Measurements from ENCODE around the gene MPZL3.
A peak's percentile ranks its signal among the peaks of the same experiment; 100 is the strongest.

MPZL3 gene

GRCh38 chr11:118259138-118259537 is 7.0 kb upstream of the MPZL3 start:
- no peak for DNase-seq (ENCODE audit: low read depth in 1 of 2, low spot score in 1 of 2)
- in situ Hi-C loops (cut with HindIII; ENCODE audit: low pct_unique_long_range_greater_than_20kb, low sequenced_read_pairs): no loop called here
- TF ChIP-seq JUND (IDR thresholded peaks at IDR 0.05; ENCODE audit: low read depth): no peak

GRCh38 chr11:118258410-118258809 is 6.2 kb upstream of the MPZL3 start:
- in situ Hi-C loops (cut with HindIII; ENCODE audit: low pct_unique_long_range_greater_than_20kb, low sequenced_read_pairs): no loop called here
- peak in 1 of 2 experiments; percentile 41 for DNase-seq (ENCODE audit: low read depth in 1 of 2, low spot score in 1 of 2)
- TF ChIP-seq JUND (IDR thresholded peaks at IDR 0.05; ENCODE audit: low read depth): no peak

GRCh38 chr11:118252688-118253087 is 523 bp upstream of the MPZL3 start:
- DNase-seq (ENCODE audit: low read depth in 1 of 2, low spot score in 1 of 2): no peak
- in situ Hi-C loops (cut with HindIII; ENCODE audit: low pct_unique_long_range_greater_than_20kb, low sequenced_read_pairs): no loop called here
- no peak for TF ChIP-seq JUND (IDR thresholded peaks at IDR 0.05; ENCODE audit: low read depth)

GRCh38 chr11:118247041-118247440 is 5.1 kb downstream of the MPZL3 start:
- DNase-seq (ENCODE audit: low read depth in 1 of 2, low spot score in 1 of 2): peak; percentile 39 to 58
- in situ Hi-C loops (cut with HindIII; ENCODE audit: low pct_unique_long_range_greater_than_20kb, low sequenced_read_pairs): no loop called here
- TF ChIP-seq JUND (IDR thresholded peaks at IDR 0.05; ENCODE audit: low read depth): peak; percentile 17; the same call in 1 of the 2 replicates

GRCh38 chr11:118245936-118246562 is 6.1 kb downstream of the MPZL3 start:
- in situ Hi-C loops (cut with HindIII; ENCODE audit: low pct_unique_long_range_greater_than_20kb, low sequenced_read_pairs): no loop called here
- DNase-seq (ENCODE audit: low read depth in 1 of 2, low spot score in 1 of 2): no peak
- TF ChIP-seq JUND (IDR thresholded peaks at IDR 0.05; ENCODE audit: low read depth): no peak

- no peak for TF ChIP-seq JUND (IDR thresholded peaks at IDR 0.05; ENCODE audit: low read depth)
- in situ Hi-C loops (cut with HindIII; ENCODE audit: low pct_unique_long_range_greater_than_20kb, low sequenced_read_pairs): no loop called here
- no peak for DNase-seq (ENCODE audit: low read depth in 1 of 2, low spot score in 1 of 2)
Measured at GRCh38 chr11:118243993-118244762, 8.0 kb downstream of the MPZL3 start.

GRCh38 chr11:118243161-118243560 is 9.0 kb downstream of the MPZL3 start:
- TF ChIP-seq JUND (IDR thresholded peaks at IDR 0.05; ENCODE audit: low read depth): no peak
- in situ Hi-C loops (cut with HindIII; ENCODE audit: low pct_unique_long_range_greater_than_20kb, low sequenced_read_pairs): no loop called here
- no peak for DNase-seq (ENCODE audit: low read depth in 1 of 2, low spot score in 1 of 2)

- in situ Hi-C loops (cut with HindIII; ENCODE audit: low pct_unique_long_range_greater_than_20kb, low sequenced_read_pairs): no loop called here
- no peak for TF ChIP-seq JUND (IDR thresholded peaks at IDR 0.05; ENCODE audit: low read depth)
- DNase-seq (ENCODE audit: low read depth in 1 of 2, low spot score in 1 of 2): no peak
Measured at GRCh38 chr11:118241764-118242098, 10.4 kb downstream of the MPZL3 start.

- peak; percentile 56 to 93 for DNase-seq (ENCODE audit: low read depth in 1 of 2, low spot score in 1 of 2)
- in situ Hi-C loops (cut with HindIII; ENCODE audit: low pct_unique_long_range_greater_than_20kb, low sequenced_read_pairs): no loop called here
Measured at GRCh38 chr11:118240999-118241763, 11.0 kb downstream of the MPZL3 start.

GRCh38 chr11:118239509-118240205 is 12.5 kb downstream of the MPZL3 start:
- DNase-seq (ENCODE audit: low read depth in 1 of 2, low spot score in 1 of 2): no peak
- in situ Hi-C loops (cut with HindIII; ENCODE audit: low pct_unique_long_range_greater_than_20kb, low sequenced_read_pairs): no loop called here
- TF ChIP-seq JUND (IDR thresholded peaks at IDR 0.05; ENCODE audit: low read depth): no peak

More at GRCh38 chr11:118240999-118241763, 11.0 kb downstream of the MPZL3 start:
- TF ChIP-seq JUND (IDR thresholded peaks at IDR 0.05; ENCODE audit: low read depth): peak; percentile 88

GRCh38 chr11:118238929-118239328 is 13.2 kb downstream of the MPZL3 start:
- no peak for DNase-seq (ENCODE audit: low read depth in 1 of 2, low spot score in 1 of 2)
- no peak for TF ChIP-seq JUND (IDR thresholded peaks at IDR 0.05; ENCODE audit: low read depth)
- in situ Hi-C loops (cut with HindIII; ENCODE audit: low pct_unique_long_range_greater_than_20kb, low sequenced_read_pairs): no loop called here

GRCh38 chr11:118238421-118238820 is 13.7 kb downstream of the MPZL3 start:
- in situ Hi-C loops (cut with HindIII; ENCODE audit: low pct_unique_long_range_greater_than_20kb, low sequenced_read_pairs): no loop called here
- no peak for TF ChIP-seq JUND (IDR thresholded peaks at IDR 0.05; ENCODE audit: low read depth)
- DNase-seq (ENCODE audit: low read depth in 1 of 2, low spot score in 1 of 2): no peak
